DMS53 treated with DMSO at 0.1 percent for 48 hours (cell line): ENCODE data around the gene DNAI4.
"Not testable (repeated sequence)": the region's sequence is repeated elsewhere in the genome, so short reads cannot be mapped to it uniquely, and the experiment has no call there.

Source experiments
- DNase-seq: peaks from one replicate; lab custom pipeline; 2025; ENCODE audit not compliant: unreplicated experiment; lab: John Stamatoyannopoulos, UW

Gene DNAI4

DNA sequence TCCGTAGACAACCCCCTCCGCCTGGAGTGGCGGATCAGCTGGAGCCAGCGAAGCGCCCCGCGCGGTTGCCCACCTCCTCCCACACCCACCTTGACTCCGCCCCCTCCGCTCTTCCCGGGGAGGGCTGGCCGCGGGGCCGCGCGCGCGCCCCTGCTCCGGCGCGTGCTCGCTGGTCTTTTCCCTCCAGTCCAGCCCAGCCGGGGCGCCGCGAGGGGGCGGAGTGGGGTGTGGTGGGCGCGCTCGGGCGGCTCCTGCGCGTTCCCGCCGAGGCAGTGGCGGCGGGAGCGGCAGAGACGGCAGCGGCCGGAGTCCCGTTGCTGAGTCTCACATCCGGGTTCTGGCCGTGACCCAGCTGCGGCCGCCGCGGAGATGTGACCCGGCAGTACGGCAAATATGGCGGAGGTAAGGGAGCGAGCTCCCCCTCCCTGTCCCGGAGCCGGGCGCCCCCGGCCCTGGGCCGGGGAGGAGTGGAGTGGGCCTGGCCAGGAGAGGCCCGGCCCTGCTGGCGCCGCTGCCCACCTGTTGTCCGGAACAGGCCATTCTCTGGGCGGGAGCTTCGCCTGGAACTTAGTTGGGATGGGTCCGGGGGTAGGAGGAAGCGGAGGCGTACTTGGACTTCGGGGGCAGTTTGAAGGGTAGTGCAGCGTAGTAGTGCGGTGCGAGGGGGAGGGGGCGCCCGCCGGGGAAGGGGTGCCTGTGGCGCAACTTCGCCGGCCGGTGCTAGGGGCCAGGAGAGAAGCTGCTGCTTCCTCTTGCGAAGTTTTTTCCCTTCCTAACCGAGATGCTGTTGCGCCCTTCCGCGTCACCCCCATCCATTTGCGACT, 5.6 kb upstream of the DNAI4 start:
- DNase-seq = peak; percentile 93

DNA sequence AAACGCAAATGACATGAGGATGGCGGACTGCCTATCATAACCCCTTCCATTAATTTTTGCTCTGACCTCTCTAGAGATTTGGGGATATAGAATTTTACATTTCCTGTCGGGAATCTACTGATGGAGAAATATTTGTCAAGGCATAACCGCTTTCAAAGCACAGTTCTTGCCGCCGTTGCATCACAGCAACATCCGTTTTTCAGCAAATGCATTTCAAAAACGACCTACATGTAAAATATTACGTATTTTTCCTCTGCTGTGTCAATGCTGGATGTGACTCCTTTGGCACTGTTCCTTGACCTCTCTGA, 5.0 kb upstream of the DNAI4 start:
- no peak for DNase-seq

DNA sequence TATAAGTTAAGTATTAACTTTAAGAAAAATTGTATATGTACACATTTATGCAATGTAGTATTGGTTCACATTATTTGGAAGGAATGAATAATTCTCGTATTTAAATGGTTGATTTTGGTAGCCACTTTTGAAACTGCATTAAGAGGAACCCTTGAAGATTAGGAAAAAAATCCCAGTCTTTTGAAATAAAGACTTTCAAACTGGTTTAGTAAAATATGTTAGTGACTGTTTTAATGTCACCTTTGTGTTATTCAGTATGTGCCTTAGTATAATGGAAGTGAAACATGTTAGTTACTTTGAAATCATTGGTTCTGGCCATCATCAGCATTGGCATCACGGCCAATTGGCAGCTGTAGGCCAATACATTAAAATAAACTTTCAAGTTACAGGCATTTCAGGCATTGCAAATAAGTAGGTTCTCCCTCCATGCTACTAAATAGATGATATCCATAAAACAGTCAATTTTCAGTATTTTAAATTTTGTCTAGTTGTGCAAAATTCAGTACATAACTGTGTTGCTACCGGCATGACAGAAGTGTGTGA, 4.6 kb upstream of the DNAI4 start:
- no peak for DNase-seq

- DNase-seq = no peak
These were observed 2.9 kb upstream of the DNAI4 start for GRCh38 chr1:66927528-66927927.

DNA sequence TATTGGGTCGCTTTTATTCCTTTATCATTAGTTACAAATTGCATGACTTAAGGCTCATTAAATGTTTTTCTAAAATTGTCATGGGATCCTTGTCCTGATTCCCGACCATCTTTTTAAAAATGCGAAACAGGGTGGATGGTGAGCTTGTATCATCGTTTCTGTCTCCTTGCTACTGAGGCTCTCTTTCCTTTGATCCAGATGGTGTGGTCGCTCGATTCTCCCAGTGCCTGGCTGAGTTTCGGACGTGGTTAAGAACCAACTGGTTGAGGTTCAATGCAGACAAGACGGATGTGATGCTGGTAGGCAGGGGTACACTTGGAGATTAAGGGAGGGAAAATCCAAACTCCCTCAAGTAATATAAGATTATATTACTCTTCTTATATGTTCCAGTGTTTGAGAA, 1.3 kb upstream of the DNAI4 start:
- peak; percentile 54 for DNase-seq

- DNase-seq = no peak
These were observed 878 bp upstream of the DNAI4 start for GRCh38 chr1:66925558-66925910.

- DNase-seq = no peak
These were observed 4.1 kb downstream of the DNAI4 start for GRCh38 chr1:66920543-66920942.

DNA sequence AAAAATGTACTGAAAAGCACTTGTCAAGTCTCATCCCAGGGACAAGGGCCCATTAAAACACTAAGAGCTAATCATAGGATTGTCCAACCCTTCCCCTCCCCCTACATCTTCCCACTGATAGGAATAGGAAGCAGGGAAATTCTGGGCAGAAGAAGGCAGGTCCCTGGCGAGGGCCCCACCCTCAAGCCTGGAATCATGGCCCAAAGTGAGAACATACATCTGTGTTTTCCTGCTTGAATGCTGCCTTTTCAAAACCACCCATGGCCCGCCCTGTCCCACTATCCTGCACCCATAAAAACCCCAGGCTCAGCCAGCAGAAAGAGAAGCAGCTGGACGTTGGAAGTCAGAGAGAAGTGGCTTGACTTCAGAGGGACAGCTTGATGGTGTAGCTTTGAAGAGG, 4.8 kb downstream of the DNAI4 start:
- no peak for DNase-seq

DNA sequence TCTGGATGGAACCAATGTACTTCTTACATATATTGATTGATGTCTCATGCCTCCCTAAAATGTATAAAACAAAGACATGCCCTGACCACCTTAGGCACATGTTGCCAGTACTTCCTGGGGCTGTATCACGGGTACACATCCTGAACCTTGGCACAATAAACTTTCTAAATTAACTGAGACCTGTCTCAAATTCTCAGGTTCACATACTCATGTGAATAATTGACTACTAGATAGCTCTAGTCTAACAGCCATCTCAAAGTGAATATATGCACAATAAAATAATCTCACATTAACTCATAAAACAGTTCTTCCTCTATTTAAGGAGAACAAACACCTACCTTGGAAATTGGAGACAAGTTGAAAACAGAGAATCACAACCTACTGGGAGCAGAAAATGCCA, 5.6 kb downstream of the DNAI4 start:
- DNase-seq = no peak

DNA sequence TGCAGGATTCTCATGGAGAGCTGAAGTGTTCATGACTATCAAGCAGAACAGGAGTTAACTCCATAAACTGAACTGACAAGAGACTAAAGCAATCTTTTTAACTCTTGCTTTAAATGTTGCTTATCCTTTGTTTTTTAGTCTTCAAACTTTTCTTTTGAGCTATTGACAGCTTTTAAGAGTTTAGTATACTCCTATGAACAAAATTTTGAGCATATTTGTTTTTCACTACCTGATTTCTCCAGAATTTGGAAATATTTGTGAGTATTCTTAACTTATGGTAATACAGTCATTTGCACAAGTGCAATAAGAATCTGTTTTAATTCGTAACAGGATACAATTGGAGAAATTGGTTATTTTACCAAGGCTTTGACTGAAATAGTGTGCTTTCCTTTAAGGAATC, 7.2 kb downstream of the DNAI4 start:
- no peak for DNase-seq

DNA sequence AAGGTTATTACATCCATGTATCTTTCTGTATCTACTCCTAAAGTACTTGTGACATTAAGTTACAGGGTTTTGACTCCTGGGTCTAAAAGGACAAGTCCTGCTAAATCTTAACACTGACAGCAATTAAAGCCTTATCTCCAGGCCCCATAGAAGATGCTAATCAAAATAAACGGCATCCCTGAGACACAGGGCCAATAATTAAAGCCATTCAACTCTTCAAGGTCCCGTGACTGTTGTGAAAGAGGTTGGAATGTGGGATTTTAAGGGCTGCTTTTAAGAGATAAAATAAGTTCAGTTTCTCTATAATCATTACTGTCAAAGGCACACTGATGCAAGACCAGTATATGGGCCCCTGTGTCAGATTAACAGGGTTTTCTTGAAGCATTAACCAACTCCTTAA, 8.3 kb downstream of the DNAI4 start:
- no peak for DNase-seq

- not testable (repeated sequence) for DNase-seq
These were observed 9.5 kb downstream of the DNAI4 start for GRCh38 chr1:66915203-66915602.

DNA sequence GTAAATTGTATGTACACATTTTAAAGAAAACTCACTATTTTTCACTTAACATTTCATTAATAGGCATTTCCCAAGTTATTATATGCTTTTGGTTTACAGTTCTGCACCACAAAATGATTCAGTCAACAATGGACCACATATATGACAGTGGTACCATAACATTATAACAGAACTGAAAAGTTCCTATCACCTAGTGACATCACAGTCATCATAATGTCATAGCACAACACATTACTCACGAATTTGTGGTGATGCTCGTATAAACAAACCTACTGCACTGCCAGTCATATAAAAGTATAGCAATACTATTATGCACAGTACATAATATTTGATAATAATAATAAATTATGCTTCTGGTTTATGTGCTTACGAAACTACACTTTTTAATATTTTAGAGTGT, 30.9 kb downstream of the DNAI4 start:
- no peak for DNase-seq

DNA sequence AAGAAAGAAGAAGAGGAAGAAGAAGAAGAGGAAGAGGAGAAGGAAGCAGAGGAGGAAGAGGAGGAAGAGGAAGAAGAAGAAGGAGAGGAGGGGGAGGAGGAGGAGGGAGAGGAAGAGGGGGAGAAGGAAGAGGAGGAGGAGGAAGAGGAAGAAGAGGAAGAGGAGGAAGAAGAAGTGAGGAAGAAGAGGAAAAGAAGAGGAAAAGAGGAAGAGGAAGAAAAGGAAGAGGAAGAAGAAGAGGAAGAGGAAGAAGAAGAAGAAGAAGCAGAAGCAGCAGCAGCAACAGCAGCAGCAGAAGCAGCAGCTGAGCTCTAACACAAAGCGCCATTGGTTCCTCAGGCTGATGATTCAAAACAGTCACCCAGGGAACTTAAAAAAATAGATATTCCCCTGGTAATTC, 34.0 kb downstream of the DNAI4 start:
- no peak for DNase-seq

GRCh38 chr1:66889030-66889429, 35.6 kb downstream of the DNAI4 start:
- no peak for DNase-seq

- DNase-seq = no peak
These were observed 48.0 kb downstream of the DNAI4 start for GRCh38 chr1:66876664-66877063.

DNA sequence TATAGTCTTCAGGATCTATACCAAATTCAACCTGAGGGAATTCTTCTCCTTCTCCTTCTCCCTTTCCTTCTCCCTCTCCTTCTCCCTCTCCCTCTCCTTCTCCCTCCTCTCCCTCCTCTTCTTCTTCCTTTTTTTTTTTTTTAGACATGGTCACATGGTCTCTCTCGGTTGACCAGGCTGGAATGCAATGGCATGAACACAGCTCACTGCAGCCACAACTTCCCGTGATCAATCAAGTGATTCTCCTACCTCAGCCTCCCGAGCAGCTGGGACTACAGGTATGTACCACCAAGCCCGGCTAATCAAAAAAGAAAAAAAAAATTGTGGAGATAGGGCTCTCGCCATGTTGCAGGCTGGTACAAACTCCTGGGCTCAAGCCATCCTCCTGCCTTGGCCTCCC, 51.5 kb downstream of the DNAI4 start:
- DNase-seq = no peak

GRCh38 chr1:66872024-66872423, 52.6 kb downstream of the DNAI4 start:
- not testable (repeated sequence) for DNase-seq

GRCh38 chr1:66867501-66867900, 57.2 kb downstream of the DNAI4 start:
- DNase-seq = no peak

- DNase-seq = no peak
These were observed 64.1 kb downstream of the DNAI4 start for GRCh38 chr1:66860529-66860928.

DNA sequence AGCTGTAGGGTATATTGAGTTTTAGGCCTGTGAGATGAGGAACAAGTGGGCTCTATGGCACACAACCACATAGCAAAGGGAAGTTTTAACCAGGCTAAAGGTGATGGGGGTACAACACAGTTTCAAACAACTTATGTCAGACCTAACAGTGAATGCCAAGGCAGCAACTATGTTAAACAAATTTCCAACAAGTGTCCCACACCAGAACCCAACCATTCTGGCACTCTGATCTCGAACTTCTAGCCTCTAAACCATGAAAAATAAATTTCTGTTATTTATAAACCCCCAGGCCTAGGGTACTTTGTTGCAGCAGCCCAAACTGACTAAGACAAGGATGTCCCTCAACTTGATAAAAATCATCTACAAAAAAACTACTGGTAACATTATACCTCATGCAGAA, 71.3 kb downstream of the DNAI4 start:
- no peak for DNase-seq

DNA sequence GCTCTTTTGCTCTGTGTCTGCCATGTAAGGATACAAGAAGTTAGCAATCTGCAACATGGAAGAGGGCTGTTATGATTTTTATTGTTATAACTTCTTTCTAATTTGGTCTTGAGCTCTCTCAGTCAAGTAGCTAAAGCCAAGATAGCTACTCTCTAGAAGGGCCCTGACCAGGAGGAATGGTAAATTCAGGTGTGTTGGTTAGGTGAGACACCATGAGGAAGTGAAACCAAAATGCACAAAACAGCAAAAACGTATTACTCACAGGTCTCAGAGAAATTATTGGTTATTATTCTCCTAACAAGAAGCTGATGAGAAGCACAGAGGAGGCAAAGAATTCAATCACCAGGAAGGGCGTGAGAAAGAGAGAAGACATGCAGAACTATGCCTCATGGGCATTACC, 71.8 kb downstream of the DNAI4 start:
- DNase-seq = no peak

- no peak for DNase-seq
These were observed 73.7 kb downstream of the DNAI4 start for GRCh38 chr1:66850989-66851388.
